Cardiac fibroblast (primary cell): Measurements from ENCODE around the gene ARMCX6.
"Not testable (repeated sequence)": the region's sequence is repeated elsewhere in the genome, so short reads cannot be mapped to it uniquely, and the experiment has no call there.

Experiments used
- DNase-seq, 2 donors: peaks; one replicate each; pipeline versions ENCODE4 v3.0.0 to v3.0.0-alpha.2; 2010; ENCODE audit warnings: low read depth in 2 of 2
- H3K4me3 ChIP-seq, 2 donors: replicated peaks in 1 of 2; 1 replicate in 1 of 2; 2 replicates in 1 of 2; pipeline ENCODE4 v1.5.1; 2011; ENCODE audit warnings: low read depth in 2 of 2, low read length in 2 of 2, mild to moderate bottlenecking in 2 of 2, moderate library complexity in 1 of 2
- TF ChIP-seq, protein P1 (sequence below): IDR thresholded peaks from one replicate; pipeline ENCODE4 v1.5.1; 2011; ENCODE audit warnings: low read depth, mild to moderate bottlenecking, low read length, inconsistent platforms

Gene ARMCX6

DNA sequence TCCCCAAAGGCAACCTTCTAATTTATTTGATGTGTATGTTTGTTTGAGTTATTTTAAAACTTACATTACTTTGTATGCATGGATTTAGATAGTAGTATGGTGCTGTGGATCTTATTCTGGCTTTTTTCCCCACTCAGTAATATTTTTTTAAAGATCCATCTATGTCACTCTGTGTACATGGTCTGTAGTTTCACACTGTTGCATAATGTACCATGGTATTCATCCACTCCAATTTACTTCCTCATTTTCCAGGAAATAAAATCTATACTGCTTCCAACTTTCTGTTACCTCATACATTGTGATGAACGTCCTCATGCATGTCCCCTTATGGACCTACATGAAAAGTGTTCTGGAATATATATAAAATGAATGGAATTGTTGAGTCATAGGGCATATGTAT lies 24.3 kb upstream of the ARMCX6 start:
- DNase-seq: no peak
- H3K4me3 ChIP-seq: no peak overlapping the region
- TF ChIP-seq, protein P1, sequence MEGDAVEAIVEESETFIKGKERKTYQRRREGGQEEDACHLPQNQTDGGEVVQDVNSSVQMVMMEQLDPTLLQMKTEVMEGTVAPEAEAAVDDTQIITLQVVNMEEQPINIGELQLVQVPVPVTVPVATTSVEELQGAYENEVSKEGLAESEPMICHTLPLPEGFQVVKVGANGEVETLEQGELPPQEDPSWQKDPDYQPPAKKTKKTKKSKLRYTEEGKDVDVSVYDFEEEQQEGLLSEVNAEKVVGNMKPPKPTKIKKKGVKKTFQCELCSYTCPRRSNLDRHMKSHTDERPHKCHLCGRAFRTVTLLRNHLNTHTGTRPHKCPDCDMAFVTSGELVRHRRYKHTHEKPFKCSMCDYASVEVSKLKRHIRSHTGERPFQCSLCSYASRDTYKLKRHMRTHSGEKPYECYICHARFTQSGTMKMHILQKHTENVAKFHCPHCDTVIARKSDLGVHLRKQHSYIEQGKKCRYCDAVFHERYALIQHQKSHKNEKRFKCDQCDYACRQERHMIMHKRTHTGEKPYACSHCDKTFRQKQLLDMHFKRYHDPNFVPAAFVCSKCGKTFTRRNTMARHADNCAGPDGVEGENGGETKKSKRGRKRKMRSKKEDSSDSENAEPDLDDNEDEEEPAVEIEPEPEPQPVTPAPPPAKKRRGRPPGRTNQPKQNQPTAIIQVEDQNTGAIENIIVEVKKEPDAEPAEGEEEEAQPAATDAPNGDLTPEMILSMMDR: no peak

DNA sequence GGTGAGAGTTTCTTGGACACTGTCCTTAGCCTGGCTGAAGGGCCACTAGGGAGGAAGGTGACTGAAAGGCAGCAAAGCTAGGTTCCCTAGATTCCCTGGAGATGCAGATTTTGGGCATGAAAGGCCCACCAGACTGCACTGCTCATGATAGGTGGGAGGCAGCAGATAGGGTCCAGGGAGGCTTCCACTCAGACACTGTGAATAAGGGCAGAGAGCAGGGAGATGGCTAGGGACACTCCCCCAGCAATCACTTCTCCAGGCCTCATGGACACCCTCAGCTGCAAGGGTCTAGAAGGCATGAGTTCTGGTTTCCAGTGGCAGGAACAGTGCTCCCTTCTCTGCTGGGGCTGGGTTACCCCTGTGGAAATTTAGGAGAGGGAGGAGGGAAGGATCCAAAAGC lies 21.8 kb upstream of the ARMCX6 start:
- H3K4me3 ChIP-seq: no peak overlapping the region
- TF ChIP-seq, protein P1: no peak
- no peak for DNase-seq

DNA sequence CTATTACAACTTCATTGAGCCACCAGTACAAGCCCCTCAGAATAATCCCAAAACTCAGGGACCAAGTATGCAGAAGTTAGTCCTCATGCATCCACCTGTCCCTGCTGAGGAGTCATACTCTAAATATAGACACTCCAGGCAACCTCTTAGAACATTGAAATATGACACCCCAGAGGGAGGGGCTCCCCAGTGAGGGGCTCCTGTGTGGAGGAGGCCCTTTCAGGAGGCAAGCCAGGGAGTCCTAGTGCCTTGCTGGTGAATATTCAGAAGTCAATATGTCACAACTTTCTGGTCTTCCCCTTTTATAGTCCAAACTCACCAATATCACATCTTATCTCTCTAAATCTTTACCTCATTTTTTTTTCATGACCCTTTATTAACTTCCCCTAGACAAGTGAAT lies 1.6 kb upstream of the ARMCX6 start:
- no peak for DNase-seq
- TF ChIP-seq, protein P1: no peak
- H3K4me3 ChIP-seq: no peak overlapping the region

DNA sequence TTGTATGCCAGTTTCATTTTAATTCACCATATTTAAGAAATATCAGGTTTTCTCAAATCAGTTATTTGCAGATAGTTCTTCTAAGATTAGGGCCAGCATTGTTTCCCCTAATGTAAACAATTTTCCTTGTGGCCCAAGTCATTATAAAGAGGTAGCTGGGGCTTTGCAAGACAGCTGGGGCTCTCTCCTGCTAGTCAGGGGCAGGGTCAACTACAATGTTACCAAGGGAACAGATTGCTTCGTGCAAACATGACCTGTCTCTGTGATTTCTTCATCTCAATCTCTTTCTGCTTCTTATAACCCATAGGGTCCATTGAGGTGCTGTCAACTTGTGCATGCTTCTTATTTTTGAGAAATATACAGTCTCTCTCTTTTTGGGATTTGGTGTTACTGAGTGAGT lies 12.1 kb downstream of the ARMCX6 start:
- DNase-seq: no peak
- no peak overlapping the region for H3K4me3 ChIP-seq
- TF ChIP-seq, protein P1: no peak

DNA sequence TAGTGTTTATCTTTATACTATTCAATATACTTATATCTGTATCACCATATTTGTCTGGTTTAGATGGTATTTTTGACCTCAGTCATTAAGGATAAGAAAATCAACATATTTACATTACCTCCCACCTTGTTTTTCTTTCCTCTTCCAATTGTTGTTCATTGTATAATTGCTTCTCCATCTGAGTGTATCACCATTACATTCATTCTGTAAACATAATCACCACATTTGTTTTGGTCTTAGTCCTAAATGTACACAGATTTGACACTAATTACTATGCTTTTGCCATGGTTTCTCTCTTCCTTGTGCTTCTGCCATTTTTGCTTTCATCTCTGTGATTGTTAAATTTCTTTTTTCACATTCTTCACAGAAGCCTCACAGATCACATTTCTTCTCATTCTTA lies 12.7 kb downstream of the ARMCX6 start:
- TF ChIP-seq, protein P1: no peak
- no peak for DNase-seq
- H3K4me3 ChIP-seq: no peak overlapping the region

DNA sequence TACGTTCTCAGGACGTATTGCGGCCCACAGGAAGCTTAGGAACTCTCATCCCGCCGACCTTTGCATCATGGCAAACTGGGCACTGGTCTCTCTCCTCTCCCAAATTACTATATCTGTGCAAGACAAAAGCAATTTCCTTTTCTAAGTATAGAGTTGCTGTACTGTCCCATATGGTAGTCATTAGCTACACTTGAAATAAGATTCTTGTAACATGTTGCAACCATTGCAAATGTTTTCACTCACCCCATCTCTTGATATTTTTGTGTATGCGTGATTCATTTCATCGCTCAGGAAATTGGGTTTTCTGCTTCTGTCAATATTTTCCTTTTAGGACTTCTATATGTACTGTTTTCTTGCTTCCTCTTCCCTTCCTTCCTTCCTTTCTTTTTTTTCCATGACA lies 15.7 kb downstream of the ARMCX6 start:
- peak; percentile 13 to 59 for DNase-seq
- H3K4me3 ChIP-seq: no peak overlapping the region
- TF ChIP-seq, protein P1: no peak

DNA sequence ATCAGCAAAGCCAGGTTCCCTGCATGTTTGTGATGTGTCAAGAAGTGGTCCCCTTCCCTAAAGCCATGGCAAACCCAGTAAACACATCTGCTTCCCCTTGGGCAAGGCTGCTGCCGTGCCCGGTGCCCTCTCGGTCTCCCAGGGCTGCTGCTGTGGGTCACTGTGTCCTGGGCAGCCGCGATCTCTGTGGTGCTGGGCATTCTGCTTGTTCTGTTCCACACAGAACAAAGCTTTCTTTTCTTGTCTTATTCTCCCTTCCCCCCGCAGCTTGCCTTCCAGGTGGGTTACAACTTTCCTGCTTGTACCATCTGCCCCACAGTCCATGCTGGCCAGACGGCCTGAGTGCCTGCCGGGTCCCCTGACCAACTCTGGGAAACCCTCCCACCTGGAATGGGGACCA lies 18.2 kb downstream of the ARMCX6 start:
- not testable (repeated sequence) for DNase-seq, H3K4me3 ChIP-seq
